Heart left ventricle (tissue), 16 donors: ENCODE data around the gene RUNX1. TPM values are rescaled to one million over a fixed set of nuclear protein-coding genes. Genes with fewer than 3 reads are reported as not detected.

Experiments used
- ATAC-seq, 4 donors: fragments of 200-7000 bp; cut with Tn5 transposase; one replicate each; pipeline ENCODE4 v1.9.1; 2020 to 2022; ENCODE audit warnings: moderate library complexity in 4 of 4, mild to moderate bottlenecking in 3 of 4, moderate number of reproducible peaks in 1 of 4
- DNase-seq, 5 donors: peaks; one replicate each; pipeline ENCODE4 v3.0.0-alpha.2; 2020
- H3K27ac ChIP-seq, 12 donors: fragments of 200-600 bp; sonication (generic) in 4 of 12; one replicate each; pipeline versions ENCODE4 v1.5.0 to v1.8.0; 2016 to 2022; ENCODE audit warnings: mild to moderate bottlenecking in 2 of 12
- H3K27me3 ChIP-seq, 9 donors: fragments of 200-600 bp; sonication (generic) in 2 of 9; one replicate each; pipeline versions ENCODE4 v1.5.1 to v1.8.0; 2016 to 2022; ENCODE audit warnings: mild to moderate bottlenecking in 3 of 9
- H3K36me3 ChIP-seq, 9 donors: fragments of 200-600 bp; sonication (generic) in 2 of 9; one replicate each; pipeline versions ENCODE4 v1.5.0 to v1.8.0; 2018 to 2022; ENCODE audit warnings: mild to moderate bottlenecking in 2 of 9
- H3K4me1 ChIP-seq, 12 donors: fragments of 200-600 bp; sonication (generic) in 4 of 12; one replicate each; pipeline versions ENCODE4 v1.5.0 to v1.8.0; 2016 to 2022; ENCODE audit warnings: mild to moderate bottlenecking in 3 of 12
- H3K4me3 ChIP-seq, 12 donors: fragments of 200-600 bp; sonication (generic) in 4 of 12; one replicate each; pipeline versions ENCODE4 v1.5.0 to v1.8.0; 2017 to 2022; ENCODE audit warnings: mild to moderate bottlenecking in 9 of 12, moderate library complexity in 4 of 12
- H3K9me3 ChIP-seq, 12 donors: fragments of 200-600 bp; sonication (generic) in 4 of 12; one replicate each; pipeline versions ENCODE4 v1.5.0 to v1.8.0; 2016 to 2022; ENCODE audit warnings: mild to moderate bottlenecking in 1 of 12
- CTCF ChIP-seq, 12 donors: fragments of 200-600 bp; sonication (generic) in 4 of 12; IDR thresholded peaks; one replicate each; pipeline versions ENCODE4 v1.5.0 to v1.8.0; 2018 to 2022; ENCODE audit warnings: antibody characterized with exemption in 12 of 12, mild to moderate bottlenecking in 5 of 12
- POLR2A ChIP-seq, 2 donors: fragments of 450-650 bp; IDR thresholded peaks; one replicate each; pipeline ENCODE4 v1.6.1; 2017; ENCODE audit warnings: antibody characterized with exemption in 2 of 2, mild to moderate bottlenecking in 2 of 2, moderate library complexity in 2 of 2
- WGBS, 4 donors: extraction: QIAGEN DNeasy Blood & Tissue Kit in 2 of 4; methylation state at CpG; one replicate each; pipeline versions ENCODE4 v1.1.5 to v1.1.7; 2013 to 2018; 5-methylcytosine and 5-hydroxymethylcytosine counted together
- intact Hi-C, 10 donors: fragments of 100-400 bp; cut with DNase I; formaldehyde crosslinking; loops; one replicate each; pipeline versions ENCODE4 v1.11.1 to v1.14.2; 2022
- polyA plus RNA-seq, 2 donors: library from polyadenylated mRNA; stranded (reverse); fragments of 200-250 nt; gene quantifications; one replicate each; pipeline ENCODE4 v1.2.3, GENCODE V29; 2013
- total RNA-seq, 9 donors: library from RNA; depleted of rRNA in 2 of 9; stranded (reverse); fragments of >200 nt in 2 of 9; fragmentation: NEBNext Ultra II Directional in 3 of 9; extraction: Animal tissue kit (Norgen Biotek cat#: 25700) in 3 of 9; gene quantifications; one replicate each; pipeline versions ENCODE4 v1.1.0 to v1.2.4, GENCODE V29; 2016 to 2023
- donor health status: ischemic (EF 13 %, LVEDD 7.1; RV severe dilation, severe dysfunction).
- donor health status: healthy with polysubstance abuse.
- donor health status: DM: no; HTN: yes; CAD: no.
- donor health status: DM: no; HTN: no; CAD: no.
- donor health status: ischemic (EF 25% LVEDD 6.9; RV normal size, moderate dysfunction).
- donor health status: ischemic (EF 25% LVEDD 5.7; RV mildly dilated, moderate dysfunction).
- donor health status: healthy.
- donor health status: DM: yes; HTN: yes; CAD: no.
- donor health status: ischemic (EF 35%, LVEDD 5.7; RV mildly dilated, moderate dysfunction).
- donor health status: nonischemic (EF 11% LVEDD 7.7; RV severe dilation, severe dysfunction).
- donor health status: DM: yes; HTN: yes; CAD: no.
- donor health status: PGD.
- donor health status: ischemic (EF 29% LVEDD 5.4; RV normal size, mild dysfunction).
- donor health status: nonischemic (EF 23%, LVEDD 6.1; RV moderate dilation, normal function).

RUNX1 gene
- total and polyA plus RNA-seq, 11 donors, result 0.61 to 54.5 (median 4.1) TPM

- H3K36me3 ChIP-seq, result peaks cover 0 to 8% (median 0%) of the 10 kb centered on the region in 9 donors
- H3K4me3 ChIP-seq, result no peak overlapping the region
- intact Hi-C loops, result no loop called here
- DNase-seq (no peak), ATAC-seq (no peak)
- peaks cover 0 to 26% (median 0%) of the 10 kb centered on the region in 12 donors for H3K4me1 ChIP-seq
- 73 to 80% (median 76%) methylated on average over 4 of the region's 4 CpGs for WGBS, 4 donors
- H3K9me3 ChIP-seq, result no peaks in the 10 kb centered on the region
- no peak for TF ChIP-seq POLR2A (IDR thresholded peaks at IDR 0.05)
- TF ChIP-seq CTCF (IDR thresholded peaks at IDR 0.05), result no peak
- H3K27me3 ChIP-seq, result peaks cover 0 to 12% (median 0%) of the 10 kb centered on the region in 9 donors
- H3K27ac ChIP-seq, result no peak overlapping the region
Measured at GRCh38 chr21:35007348-35007747, 41.8 kb downstream of the RUNX1 start.

DNA sequence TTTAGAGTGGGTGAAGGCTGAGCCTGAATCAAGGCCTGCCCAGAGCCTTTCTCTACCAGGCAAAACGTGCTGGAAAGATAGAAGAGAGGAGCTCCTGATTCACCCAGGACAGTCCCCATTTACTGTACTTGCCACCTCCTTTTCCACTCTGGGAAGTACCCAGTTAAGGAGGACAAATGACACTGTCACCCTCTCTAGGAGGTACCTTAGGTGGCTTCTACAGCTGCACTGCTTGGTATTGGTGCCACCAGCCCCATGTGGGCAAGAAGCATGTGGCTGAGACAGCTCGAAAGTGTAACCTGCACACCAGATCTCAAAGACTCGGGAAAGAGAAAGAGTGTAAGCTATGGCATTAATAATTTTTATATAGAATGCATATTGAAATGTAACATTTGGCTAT is 42.3 kb downstream of the RUNX1 start:
- Histone ChIP-seq H3K4me1 (peaks cover 0 to 23% (median 0%) of the 10 kb centered on the region in 12 donors), H3K9me3 (no peaks in the 10 kb centered on the region), H3K27me3 (peaks cover 0 to 7% (median 0%) of the 10 kb centered on the region in 9 donors), H3K27ac (no peak overlapping the region), H3K4me3 (no peak overlapping the region), H3K36me3 (peaks cover 0 to 8% (median 0%) of the 10 kb centered on the region in 9 donors)
- WGBS, 4 donors, result 76 to 85% (median 79%) methylated on average over 3 of the region's 3 CpGs
- intact Hi-C loops, result no loop called here
- no peak for TF ChIP-seq CTCF (IDR thresholded peaks at IDR 0.05)
- TF ChIP-seq POLR2A (IDR thresholded peaks at IDR 0.05), result no peak
- no peak for DNase-seq
- ATAC-seq, result no peak

- H3K9me3 ChIP-seq, result no peaks in the 10 kb centered on the region
- no peak overlapping the region for H3K4me3 ChIP-seq
- H3K27ac ChIP-seq, result no peak overlapping the region
- peaks cover 0 to 3% (median 0%) of the 10 kb centered on the region in 9 donors for H3K27me3 ChIP-seq
- ATAC-seq (no peak), DNase-seq (no peak)
- peaks cover 0 to 8% (median 0%) of the 10 kb centered on the region in 9 donors for H3K36me3 ChIP-seq
- TF ChIP-seq CTCF (IDR thresholded peaks at IDR 0.05) (no peak), POLR2A (IDR thresholded peaks at IDR 0.05) (no peak)
- WGBS, 4 donors, result 85 to 93% (median 92%) methylated on average over 3 of the region's 3 CpGs
- intact Hi-C loops, result no loop called here
- H3K4me1 ChIP-seq, result peaks cover 0 to 18% (median 0%) of the 10 kb centered on the region in 12 donors
Measured at GRCh38 chr21:35006248-35006647, 42.9 kb downstream of the RUNX1 start.

- Histone ChIP-seq H3K27ac (no peak overlapping the region), H3K4me1 (peaks cover 0 to 22% (median 0%) of the 10 kb centered on the region in 12 donors), H3K27me3 (no peaks in the 10 kb centered on the region), H3K36me3 (peaks cover 0 to 8% (median 0%) of the 10 kb centered on the region in 9 donors), H3K9me3 (no peaks in the 10 kb centered on the region), H3K4me3 (no peak overlapping the region)
- no peak for TF ChIP-seq POLR2A (IDR thresholded peaks at IDR 0.05)
- TF ChIP-seq CTCF (IDR thresholded peaks at IDR 0.05), result no peak
- DNase-seq (no peak), ATAC-seq (peak in 2 of 4 donors; percentile 58 to 65)
- 65 to 76% (median 69%) methylated on average over 6 of the region's 6 CpGs for WGBS, 4 donors
- intact Hi-C loops, result no loop called here
Measured at GRCh38 chr21:35005560-35006224, 43.4 kb downstream of the RUNX1 start.
